NB4 (cell line): ENCODE data around the gene SUSD6.
"Not testable (repeated sequence)": the region's sequence is repeated elsewhere in the genome, so short reads cannot be mapped to it uniquely, and the experiment has no call there.

Experiments used
- DNase-seq: peaks from one replicate; pipeline ENCODE4 v3.0.0; 2010; ENCODE audit warnings: low read depth
- H3K4me3 ChIP-seq: one replicate; pipeline ENCODE4 v1.5.1; 2011; ENCODE audit warnings: mild to moderate bottlenecking, low read depth, low read length, moderate library complexity
- MAX ChIP-seq: IDR thresholded peaks from 2 replicates; pipeline ENCODE4 v1.6.1; 2011; ENCODE audit warnings: low read depth, low read length
- MYC ChIP-seq: IDR thresholded peaks from 2 replicates; pipeline ENCODE4 v1.6.1; 2011; ENCODE audit warnings: low read depth, low read length
- POLR2A ChIP-seq: IDR thresholded peaks from 2 replicates; pipeline ENCODE4 v1.6.1; 2011; ENCODE audit warnings: mild to moderate bottlenecking; ENCODE audit not compliant: insufficient read length; ENCODE audit errors: extremely low read depth
- TF ChIP-seq, protein P1 (sequence below): IDR thresholded peaks from one replicate; pipeline ENCODE4 v1.5.1; 2012; ENCODE audit warnings: low read depth, low read length

Gene SUSD6

DNA sequence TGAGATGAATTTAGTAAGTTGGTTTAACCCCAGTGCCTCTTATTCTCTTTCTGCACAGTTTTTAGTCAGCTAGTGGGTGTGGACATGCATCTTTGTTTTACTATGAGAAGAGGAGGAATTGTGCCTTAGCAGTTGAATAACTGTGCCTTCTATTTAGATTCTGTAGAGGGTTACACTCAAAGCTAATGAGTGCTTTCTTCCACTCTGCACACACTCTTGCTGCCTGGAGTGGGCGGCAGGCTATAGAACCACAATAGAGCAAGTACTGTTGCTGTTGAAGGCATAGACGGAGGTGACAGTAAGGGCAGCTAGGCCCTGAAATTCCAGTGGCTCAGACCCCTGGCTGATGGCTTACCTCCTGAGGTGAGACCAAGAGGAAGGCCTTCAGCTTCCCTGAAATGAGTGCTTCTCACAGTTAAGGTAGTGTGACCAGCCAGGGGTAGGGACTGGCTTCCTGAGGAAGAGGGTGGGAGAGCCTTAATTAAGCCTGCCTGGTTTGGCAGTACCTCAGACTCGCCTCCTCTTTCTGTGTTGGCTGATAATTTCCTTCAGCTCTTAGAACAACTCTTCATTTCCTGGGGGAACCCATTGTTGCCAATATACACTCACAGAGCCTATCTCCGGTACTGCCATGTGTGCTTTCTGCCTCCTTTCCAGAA is 24.7 kb downstream of the SUSD6 start:
- H3K4me3 ChIP-seq, result no peak overlapping the region
- DNase-seq, result no peak
- TF ChIP-seq POLR2A (no peak), MYC (no peak), MAX (no peak)
- TF ChIP-seq, protein P1, sequence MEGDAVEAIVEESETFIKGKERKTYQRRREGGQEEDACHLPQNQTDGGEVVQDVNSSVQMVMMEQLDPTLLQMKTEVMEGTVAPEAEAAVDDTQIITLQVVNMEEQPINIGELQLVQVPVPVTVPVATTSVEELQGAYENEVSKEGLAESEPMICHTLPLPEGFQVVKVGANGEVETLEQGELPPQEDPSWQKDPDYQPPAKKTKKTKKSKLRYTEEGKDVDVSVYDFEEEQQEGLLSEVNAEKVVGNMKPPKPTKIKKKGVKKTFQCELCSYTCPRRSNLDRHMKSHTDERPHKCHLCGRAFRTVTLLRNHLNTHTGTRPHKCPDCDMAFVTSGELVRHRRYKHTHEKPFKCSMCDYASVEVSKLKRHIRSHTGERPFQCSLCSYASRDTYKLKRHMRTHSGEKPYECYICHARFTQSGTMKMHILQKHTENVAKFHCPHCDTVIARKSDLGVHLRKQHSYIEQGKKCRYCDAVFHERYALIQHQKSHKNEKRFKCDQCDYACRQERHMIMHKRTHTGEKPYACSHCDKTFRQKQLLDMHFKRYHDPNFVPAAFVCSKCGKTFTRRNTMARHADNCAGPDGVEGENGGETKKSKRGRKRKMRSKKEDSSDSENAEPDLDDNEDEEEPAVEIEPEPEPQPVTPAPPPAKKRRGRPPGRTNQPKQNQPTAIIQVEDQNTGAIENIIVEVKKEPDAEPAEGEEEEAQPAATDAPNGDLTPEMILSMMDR, result no peak

- no peak overlapping the region for H3K4me3 ChIP-seq
- DNase-seq, result no peak
- TF ChIP-seq, protein P1, result no peak
- TF ChIP-seq MYC (no peak), MAX (no peak), POLR2A (no peak)
These were observed 25.5 kb downstream of the SUSD6 start for GRCh38 chr14:69636718-69637480.

DNA sequence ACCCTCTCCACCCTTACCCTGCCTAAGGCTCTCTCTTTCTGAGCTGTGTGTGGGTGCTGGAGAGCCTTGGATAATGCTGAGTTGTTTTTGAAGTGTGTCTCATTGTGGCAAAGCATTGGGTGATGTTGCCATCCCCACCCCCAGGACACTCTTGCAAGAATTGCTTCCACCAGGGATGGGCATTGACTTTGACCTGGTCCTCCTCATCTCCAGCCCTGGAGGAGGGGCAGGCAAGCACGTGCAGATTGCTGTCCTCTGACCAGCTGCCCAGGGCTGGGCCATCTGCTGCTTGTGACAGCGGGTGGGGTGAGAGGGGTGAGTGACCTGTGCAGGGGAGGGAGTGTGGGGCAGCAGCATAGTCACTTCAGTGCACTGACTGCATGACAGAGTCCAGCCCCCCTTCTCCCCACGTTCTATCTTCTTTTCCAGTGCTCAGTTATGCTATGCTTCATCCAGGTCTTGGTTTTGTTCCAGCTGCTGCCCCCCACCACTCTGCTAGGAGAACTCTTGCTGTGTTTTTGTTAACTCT is 26.2 kb downstream of the SUSD6 start:
- DNase-seq, result no peak
- no peak overlapping the region for H3K4me3 ChIP-seq
- TF ChIP-seq MAX, result no peak
- TF ChIP-seq MYC, result no peak
- TF ChIP-seq POLR2A, result no peak
- TF ChIP-seq, protein P1, result no peak

GRCh38 chr14:69640931-69641330 is 29.5 kb downstream of the SUSD6 start:
- no peak overlapping the region for H3K4me3 ChIP-seq
- DNase-seq, result no peak
- TF ChIP-seq, protein P1, result no peak
- TF ChIP-seq MAX, result no peak
- no peak for TF ChIP-seq MYC
- no peak for TF ChIP-seq POLR2A

DNA sequence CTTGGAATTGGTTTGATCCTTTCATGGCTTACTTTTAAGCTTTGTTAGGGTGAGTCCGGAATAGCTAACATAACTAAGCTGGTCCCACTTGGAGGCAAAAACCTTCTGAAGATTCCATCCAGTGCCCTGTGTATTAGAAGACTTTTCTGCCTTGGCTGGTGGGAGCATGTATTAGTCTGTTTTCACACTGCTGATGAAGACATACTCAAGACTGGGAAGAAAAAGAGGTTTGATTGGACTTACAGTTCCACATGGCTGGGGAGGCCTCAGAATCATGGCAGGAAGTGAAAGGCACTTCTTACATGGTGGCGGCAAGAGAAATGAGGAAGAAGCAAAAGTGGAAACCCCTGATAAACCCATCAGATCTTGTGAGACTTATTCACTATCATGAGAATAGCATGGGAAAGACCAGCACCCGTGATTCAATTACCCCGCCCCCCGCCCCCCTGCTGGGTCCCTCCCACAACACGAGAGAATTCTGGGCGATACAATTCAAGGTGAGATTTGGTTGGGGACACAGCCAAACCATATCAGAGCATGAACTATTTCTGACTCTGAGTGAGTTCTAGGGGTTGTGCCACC is 30.9 kb downstream of the SUSD6 start:
- not testable (repeated sequence) for DNase-seq, H3K4me3 ChIP-seq

DNA sequence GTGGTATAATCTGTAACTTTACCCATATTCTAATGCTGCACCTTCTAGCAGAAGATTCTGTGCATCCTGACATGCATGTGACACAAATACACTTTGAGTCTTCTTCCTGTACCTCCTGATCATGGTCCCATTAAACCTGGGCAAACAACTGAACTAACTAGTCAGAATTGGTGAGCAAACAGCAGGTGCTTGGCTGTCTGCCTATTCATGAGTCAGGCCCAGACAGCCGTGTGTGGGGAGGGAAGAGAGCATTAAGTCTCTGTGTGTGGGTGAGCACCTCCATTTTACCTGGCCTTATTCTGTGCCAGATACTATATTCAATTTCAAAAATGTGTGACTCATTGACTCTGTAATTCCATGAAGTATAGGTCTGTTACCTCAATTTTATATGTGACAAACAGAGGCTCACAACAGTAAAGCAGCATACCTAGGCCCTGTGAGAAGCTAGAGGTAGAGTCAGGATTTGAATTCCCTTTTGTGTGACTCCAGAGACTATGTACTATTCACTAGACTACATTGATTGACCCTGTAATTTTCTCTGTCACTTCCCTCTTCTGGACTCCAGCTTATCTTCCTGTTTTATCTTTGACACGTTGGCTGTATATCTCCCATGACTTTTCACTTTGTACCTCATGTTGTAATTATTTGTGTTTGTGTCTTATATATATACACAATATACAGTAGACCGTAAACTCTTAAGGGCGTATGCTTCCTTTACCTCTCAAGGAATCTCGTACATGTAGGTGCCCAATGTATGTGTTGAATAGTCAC is 32.2 kb downstream of the SUSD6 start:
- DNase-seq, result peak; percentile 52
- no peak for TF ChIP-seq MAX
- H3K4me3 ChIP-seq, result no peak overlapping the region
